ENCODE results near the gene FOXK1. TPM values are rescaled to one million over a fixed set of nuclear protein-coding genes. Genes with fewer than 3 reads are reported as not detected.

FOXK1 gene
- total and polyA plus RNA-seq, 2 experiments from 2014 or later = 2.3 to 12.7 TPM

GRCh38 chr7:4725850-4726450 is 43.9 kb downstream of the FOXK1 start:
- Mint-ChIP-seq H3K27me3 (ENCODE audit: insufficient read depth, low read depth, poor library complexity) (peaks cover 12% of the 10 kb centered on the region), H3K27ac (no peak overlapping the region), H3K4me3 (no peak overlapping the region), H3K36me3 (ENCODE audit: low read depth) (no peaks in the 10 kb centered on the region), H3K4me1 (peaks cover 15% of the 10 kb centered on the region), H3K9me3 (no peaks in the 10 kb centered on the region)
- Histone ChIP-seq H3K9me2 (ENCODE audit: insufficient read depth) (no peaks in the 10 kb centered on the region), H3K4me1 (ENCODE audit: insufficient read depth) (no peaks in the 10 kb centered on the region), H3K27me3 (ENCODE audit: insufficient read depth) (no peaks in the 10 kb centered on the region), H3K36me3 (ENCODE audit: insufficient read depth) (no peaks in the 10 kb centered on the region), H3F3A (replicated peaks; ENCODE audit: low read depth) (no peaks in the 10 kb centered on the region), H3K79me2 (replicated peaks; ENCODE audit: insufficient read depth) (no peaks in the 10 kb centered on the region; the same call in 1 of the 2 replicates), H3K4me2 (no peak overlapping the region), H4K20me1 (replicated peaks; ENCODE audit: insufficient read depth) (peaks cover 41% of the 10 kb centered on the region), H2AFZ (no peak overlapping the region), H3K4me3 (no peak overlapping the region), H3K27ac (ENCODE audit: low read depth) (no peak overlapping the region)
- DNase-seq (ENCODE audit: low spot score) = no peak
- no peak; the same call in 2 of the 3 replicates for ATAC-seq
- TF ChIP-seq, protein P1, sequence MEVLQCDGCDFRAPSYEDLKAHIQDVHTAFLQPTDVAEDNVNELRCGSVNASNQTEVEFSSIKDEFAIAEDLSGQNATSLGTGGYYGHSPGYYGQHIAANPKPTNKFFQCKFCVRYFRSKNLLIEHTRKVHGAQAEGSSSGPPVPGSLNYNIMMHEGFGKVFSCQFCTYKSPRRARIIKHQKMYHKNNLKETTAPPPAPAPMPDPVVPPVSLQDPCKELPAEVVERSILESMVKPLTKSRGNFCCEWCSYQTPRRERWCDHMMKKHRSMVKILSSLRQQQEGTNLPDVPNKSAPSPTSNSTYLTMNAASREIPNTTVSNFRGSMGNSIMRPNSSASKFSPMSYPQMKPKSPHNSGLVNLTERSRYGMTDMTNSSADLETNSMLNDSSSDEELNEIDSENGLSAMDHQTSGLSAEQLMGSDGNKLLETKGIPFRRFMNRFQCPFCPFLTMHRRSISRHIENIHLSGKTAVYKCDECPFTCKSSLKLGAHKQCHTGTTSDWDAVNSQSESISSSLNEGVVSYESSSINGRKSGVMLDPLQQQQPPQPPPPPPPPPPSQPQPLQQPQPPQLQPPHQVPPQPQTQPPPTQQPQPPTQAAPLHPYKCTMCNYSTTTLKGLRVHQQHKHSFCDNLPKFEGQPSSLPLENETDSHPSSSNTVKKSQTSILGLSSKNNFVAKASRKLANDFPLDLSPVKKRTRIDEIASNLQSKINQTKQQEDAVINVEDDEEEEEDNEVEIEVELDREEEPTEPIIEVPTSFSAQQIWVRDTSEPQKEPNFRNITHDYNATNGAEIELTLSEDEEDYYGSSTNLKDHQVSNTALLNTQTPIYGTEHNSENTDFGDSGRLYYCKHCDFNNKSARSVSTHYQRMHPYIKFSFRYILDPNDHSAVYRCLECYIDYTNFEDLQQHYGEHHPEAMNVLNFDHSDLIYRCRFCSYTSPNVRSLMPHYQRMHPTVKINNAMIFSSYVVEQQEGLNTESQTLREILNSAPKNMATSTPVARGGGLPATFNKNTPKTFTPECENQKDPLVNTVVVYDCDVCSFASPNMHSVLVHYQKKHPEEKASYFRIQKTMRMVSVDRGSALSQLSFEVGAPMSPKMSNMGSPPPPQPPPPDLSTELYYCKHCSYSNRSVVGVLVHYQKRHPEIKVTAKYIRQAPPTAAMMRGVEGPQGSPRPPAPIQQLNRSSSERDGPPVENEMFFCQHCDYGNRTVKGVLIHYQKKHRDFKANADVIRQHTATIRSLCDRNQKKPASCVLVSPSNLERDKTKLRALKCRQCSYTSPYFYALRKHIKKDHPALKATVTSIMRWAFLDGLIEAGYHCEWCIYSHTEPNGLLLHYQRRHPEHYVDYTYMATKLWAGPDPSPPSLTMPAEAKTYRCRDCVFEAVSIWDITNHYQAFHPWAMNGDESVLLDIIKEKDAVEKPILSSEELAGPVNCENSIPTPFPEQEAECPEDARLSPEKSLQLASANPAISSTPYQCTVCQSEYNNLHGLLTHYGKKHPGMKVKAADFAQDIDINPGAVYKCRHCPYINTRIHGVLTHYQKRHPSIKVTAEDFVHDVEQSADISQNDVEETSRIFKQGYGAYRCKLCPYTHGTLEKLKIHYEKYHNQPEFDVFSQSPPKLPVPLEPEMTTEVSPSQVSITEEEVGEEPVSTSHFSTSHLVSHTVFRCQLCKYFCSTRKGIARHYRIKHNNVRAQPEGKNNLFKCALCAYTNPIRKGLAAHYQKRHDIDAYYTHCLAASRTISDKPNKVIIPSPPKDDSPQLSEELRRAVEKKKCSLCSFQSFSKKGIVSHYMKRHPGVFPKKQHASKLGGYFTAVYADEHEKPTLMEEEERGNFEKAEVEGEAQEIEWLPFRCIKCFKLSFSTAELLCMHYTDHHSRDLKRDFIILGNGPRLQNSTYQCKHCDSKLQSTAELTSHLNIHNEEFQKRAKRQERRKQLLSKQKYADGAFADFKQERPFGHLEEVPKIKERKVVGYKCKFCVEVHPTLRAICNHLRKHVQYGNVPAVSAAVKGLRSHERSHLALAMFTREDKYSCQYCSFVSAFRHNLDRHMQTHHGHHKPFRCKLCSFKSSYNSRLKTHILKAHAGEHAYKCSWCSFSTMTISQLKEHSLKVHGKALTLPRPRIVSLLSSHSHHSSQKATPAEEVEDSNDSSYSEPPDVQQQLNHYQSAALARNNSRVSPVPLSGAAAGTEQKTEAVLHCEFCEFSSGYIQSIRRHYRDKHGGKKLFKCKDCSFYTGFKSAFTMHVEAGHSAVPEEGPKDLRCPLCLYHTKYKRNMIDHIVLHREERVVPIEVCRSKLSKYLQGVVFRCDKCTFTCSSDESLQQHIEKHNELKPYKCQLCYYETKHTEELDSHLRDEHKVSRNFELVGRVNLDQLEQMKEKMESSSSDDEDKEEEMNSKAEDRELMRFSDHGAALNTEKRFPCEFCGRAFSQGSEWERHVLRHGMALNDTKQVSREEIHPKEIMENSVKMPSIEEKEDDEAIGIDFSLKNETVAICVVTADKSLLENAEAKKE (CRISPR knock-in tag; IDR thresholded peaks at IDR 0.05) = no peak
- no peak for TF ChIP-seq EZH2 (IDR thresholded peaks at IDR 0.05; ENCODE audit: low read depth, unreplicated experiment)
- no peak for TF ChIP-seq JUNB (IDR thresholded peaks at IDR 0.05; ENCODE audit: unreplicated experiment)
- TF ChIP-seq ZNF114 (CRISPR knock-in tag; IDR thresholded peaks at IDR 0.05) = no peak
- no peak for TF ChIP-seq ZNF331 (CRISPR knock-in tag; IDR thresholded peaks at IDR 0.05; ENCODE audit: low read depth)
- TF ChIP-seq, protein P2, sequence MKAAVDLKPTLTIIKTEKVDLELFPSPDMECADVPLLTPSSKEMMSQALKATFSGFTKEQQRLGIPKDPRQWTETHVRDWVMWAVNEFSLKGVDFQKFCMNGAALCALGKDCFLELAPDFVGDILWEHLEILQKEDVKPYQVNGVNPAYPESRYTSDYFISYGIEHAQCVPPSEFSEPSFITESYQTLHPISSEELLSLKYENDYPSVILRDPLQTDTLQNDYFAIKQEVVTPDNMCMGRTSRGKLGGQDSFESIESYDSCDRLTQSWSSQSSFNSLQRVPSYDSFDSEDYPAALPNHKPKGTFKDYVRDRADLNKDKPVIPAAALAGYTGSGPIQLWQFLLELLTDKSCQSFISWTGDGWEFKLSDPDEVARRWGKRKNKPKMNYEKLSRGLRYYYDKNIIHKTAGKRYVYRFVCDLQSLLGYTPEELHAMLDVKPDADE (IDR thresholded peaks at IDR 0.05) = no peak
- no peak for TF ChIP-seq POLR2AphosphoS5 (IDR thresholded peaks at IDR 0.05; ENCODE audit: low read depth)
- no peak for TF ChIP-seq CREB1 (CRISPR knock-in tag; IDR thresholded peaks at IDR 0.05; ENCODE audit: low read depth)
- TF ChIP-seq, protein P3, sequence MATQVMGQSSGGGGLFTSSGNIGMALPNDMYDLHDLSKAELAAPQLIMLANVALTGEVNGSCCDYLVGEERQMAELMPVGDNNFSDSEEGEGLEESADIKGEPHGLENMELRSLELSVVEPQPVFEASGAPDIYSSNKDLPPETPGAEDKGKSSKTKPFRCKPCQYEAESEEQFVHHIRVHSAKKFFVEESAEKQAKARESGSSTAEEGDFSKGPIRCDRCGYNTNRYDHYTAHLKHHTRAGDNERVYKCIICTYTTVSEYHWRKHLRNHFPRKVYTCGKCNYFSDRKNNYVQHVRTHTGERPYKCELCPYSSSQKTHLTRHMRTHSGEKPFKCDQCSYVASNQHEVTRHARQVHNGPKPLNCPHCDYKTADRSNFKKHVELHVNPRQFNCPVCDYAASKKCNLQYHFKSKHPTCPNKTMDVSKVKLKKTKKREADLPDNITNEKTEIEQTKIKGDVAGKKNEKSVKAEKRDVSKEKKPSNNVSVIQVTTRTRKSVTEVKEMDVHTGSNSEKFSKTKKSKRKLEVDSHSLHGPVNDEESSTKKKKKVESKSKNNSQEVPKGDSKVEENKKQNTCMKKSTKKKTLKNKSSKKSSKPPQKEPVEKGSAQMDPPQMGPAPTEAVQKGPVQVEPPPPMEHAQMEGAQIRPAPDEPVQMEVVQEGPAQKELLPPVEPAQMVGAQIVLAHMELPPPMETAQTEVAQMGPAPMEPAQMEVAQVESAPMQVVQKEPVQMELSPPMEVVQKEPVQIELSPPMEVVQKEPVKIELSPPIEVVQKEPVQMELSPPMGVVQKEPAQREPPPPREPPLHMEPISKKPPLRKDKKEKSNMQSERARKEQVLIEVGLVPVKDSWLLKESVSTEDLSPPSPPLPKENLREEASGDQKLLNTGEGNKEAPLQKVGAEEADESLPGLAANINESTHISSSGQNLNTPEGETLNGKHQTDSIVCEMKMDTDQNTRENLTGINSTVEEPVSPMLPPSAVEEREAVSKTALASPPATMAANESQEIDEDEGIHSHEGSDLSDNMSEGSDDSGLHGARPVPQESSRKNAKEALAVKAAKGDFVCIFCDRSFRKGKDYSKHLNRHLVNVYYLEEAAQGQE (IDR thresholded peaks at IDR 0.05; ENCODE audit: unreplicated experiment) = no peak
- TF ChIP-seq NANOG (IDR thresholded peaks at IDR 0.05; ENCODE audit: borderline replicate concordance) = no peak
- TF ChIP-seq STAT1 (IDR thresholded peaks at IDR 0.05; ENCODE audit: unreplicated experiment) = no peak
- TF ChIP-seq EZH2phosphoT487 (IDR thresholded peaks at IDR 0.05; ENCODE audit: unreplicated experiment) = no peak
- TF ChIP-seq, protein P4, sequence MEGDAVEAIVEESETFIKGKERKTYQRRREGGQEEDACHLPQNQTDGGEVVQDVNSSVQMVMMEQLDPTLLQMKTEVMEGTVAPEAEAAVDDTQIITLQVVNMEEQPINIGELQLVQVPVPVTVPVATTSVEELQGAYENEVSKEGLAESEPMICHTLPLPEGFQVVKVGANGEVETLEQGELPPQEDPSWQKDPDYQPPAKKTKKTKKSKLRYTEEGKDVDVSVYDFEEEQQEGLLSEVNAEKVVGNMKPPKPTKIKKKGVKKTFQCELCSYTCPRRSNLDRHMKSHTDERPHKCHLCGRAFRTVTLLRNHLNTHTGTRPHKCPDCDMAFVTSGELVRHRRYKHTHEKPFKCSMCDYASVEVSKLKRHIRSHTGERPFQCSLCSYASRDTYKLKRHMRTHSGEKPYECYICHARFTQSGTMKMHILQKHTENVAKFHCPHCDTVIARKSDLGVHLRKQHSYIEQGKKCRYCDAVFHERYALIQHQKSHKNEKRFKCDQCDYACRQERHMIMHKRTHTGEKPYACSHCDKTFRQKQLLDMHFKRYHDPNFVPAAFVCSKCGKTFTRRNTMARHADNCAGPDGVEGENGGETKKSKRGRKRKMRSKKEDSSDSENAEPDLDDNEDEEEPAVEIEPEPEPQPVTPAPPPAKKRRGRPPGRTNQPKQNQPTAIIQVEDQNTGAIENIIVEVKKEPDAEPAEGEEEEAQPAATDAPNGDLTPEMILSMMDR (conservative IDR thresholded peaks at IDR 0.05; ENCODE audit: low read depth in 2 of 2) = no peak
